Mucosa of descending colon (tissue), 3 donors: ENCODE data around the gene CARMIL1. TPM values are rescaled to one million over a fixed set of nuclear protein-coding genes. Genes with fewer than 3 reads are reported as not detected.

Experiments
- ATAC-seq: fragments of 200-7000 bp; cut with Tn5 transposase; one replicate; pipeline ENCODE4 v1.9.1; 2020; ENCODE audit warnings: mild to moderate bottlenecking, moderate library complexity
- DNase-seq, 3 donors: peaks; one replicate each; pipeline ENCODE4 v3.0.0-alpha.2; 2020
- H3K36me3 ChIP-seq: fragments of 200-600 bp; one replicate; pipeline ENCODE4 v1.8.0; 2021; ENCODE audit warnings: low read depth, mild to moderate bottlenecking
- H3K4me1 ChIP-seq: fragments of 200-600 bp; one replicate; pipeline ENCODE4 v1.8.0; 2021; ENCODE audit warnings: low read depth, mild to moderate bottlenecking
- H3K4me3 ChIP-seq: fragments of 200-600 bp; one replicate; pipeline ENCODE4 v1.8.0; 2021; ENCODE audit warnings: mild to moderate bottlenecking
- H3K9me3 ChIP-seq: fragments of 200-600 bp; one replicate; pipeline ENCODE4 v1.8.0; 2021; ENCODE audit warnings: mild to moderate bottlenecking
- CTCF ChIP-seq: fragments of 200-600 bp; IDR thresholded peaks from one replicate; pipeline ENCODE4 v1.8.0; 2022; ENCODE audit warnings: antibody characterized with exemption, mild to moderate bottlenecking
- intact Hi-C, 2 donors: fragments of 100-400 bp; cut with DNase I in 1 of 2; cut with micrococcal nuclease in 1 of 2; formaldehyde crosslinking; loops; one replicate each; pipeline versions ENCODE4 v1.11.0 to v1.11.1; 2022; cut with DNase I, micrococcal nuclease
- total RNA-seq, 3 donors: library from RNA; stranded (reverse); fragmentation: NEBNext Ultra II Directional in 2 of 3; extraction: Animal tissue kit (Norgen Biotek cat#: 25700) in 2 of 3; gene quantifications; one replicate each; pipeline versions ENCODE4 v1.2.1 to v1.2.4, GENCODE V29; 2021 to 2023
- donor health status: DM: no; HTN: no; CAD: no; lungs with moderate emphysema.
- donor health status: DM: no; HTN: no; CAD: no.
- donor health status: DM: no; HTN: yes; CAD: no.

The CARMIL1 gene
- total RNA-seq, 3 donors from 2014 or later = 21.8 to 61.0 (median 44.8) TPM

GRCh38 chr6:25556516-25556915, 277.3 kb downstream of the CARMIL1 start:
- H3K9me3 ChIP-seq = no peaks in the 10 kb centered on the region
- no peak overlapping the region for H3K4me3 ChIP-seq
- intact Hi-C loops = no loop called here
- H3K4me1 ChIP-seq = no peaks in the 10 kb centered on the region
- TF ChIP-seq CTCF = peak; percentile 73
- no peaks in the 10 kb centered on the region for H3K36me3 ChIP-seq
- DNase-seq (peak; percentile 55 to 95 (median 75)), ATAC-seq (peak; percentile 82)

GRCh38 chr6:25558155-25558817, 279.1 kb downstream of the CARMIL1 start:
- DNase-seq (no peak), ATAC-seq (no peak)
- Histone ChIP-seq H3K36me3 (no peaks in the 10 kb centered on the region), H3K4me1 (no peaks in the 10 kb centered on the region), H3K4me3 (no peak overlapping the region), H3K9me3 (no peaks in the 10 kb centered on the region)
- intact Hi-C loops = no loop called here
- no peak for TF ChIP-seq CTCF

GRCh38 chr6:25560865-25561264, 281.7 kb downstream of the CARMIL1 start:
- no peaks in the 10 kb centered on the region for H3K4me1 ChIP-seq
- H3K4me3 ChIP-seq = no peak overlapping the region
- ATAC-seq (no peak), DNase-seq (no peak)
- H3K36me3 ChIP-seq = no peaks in the 10 kb centered on the region
- TF ChIP-seq CTCF = no peak
- intact Hi-C loops = no loop called here
- H3K9me3 ChIP-seq = no peaks in the 10 kb centered on the region

- Histone ChIP-seq H3K9me3 (no peaks in the 10 kb centered on the region), H3K4me3 (no peak overlapping the region), H3K4me1 (no peaks in the 10 kb centered on the region), H3K36me3 (no peaks in the 10 kb centered on the region)
- no peak for TF ChIP-seq CTCF
- intact Hi-C loops = no loop called here
- DNase-seq = no peak
- ATAC-seq = no peak
Measured at GRCh38 chr6:25564943-25565342, 285.8 kb downstream of the CARMIL1 start.

GRCh38 chr6:25570578-25570977, 291.4 kb downstream of the CARMIL1 start:
- Histone ChIP-seq H3K4me1 (no peaks in the 10 kb centered on the region), H3K9me3 (no peaks in the 10 kb centered on the region), H3K36me3 (no peaks in the 10 kb centered on the region), H3K4me3 (no peak overlapping the region)
- ATAC-seq = no peak
- no peak for TF ChIP-seq CTCF
- no peak for DNase-seq
- intact Hi-C loops = no loop called here

GRCh38 chr6:25576919-25577318, 297.7 kb downstream of the CARMIL1 start:
- Histone ChIP-seq H3K4me1 (no peaks in the 10 kb centered on the region), H3K9me3 (no peaks in the 10 kb centered on the region), H3K36me3 (no peaks in the 10 kb centered on the region), H3K4me3 (no peak overlapping the region)
- intact Hi-C loops = no loop called here
- no peak for TF ChIP-seq CTCF
- no peak for DNase-seq
- no peak for ATAC-seq
